ENCODE results near the gene POLR2L.

The POLR2L gene

DNA sequence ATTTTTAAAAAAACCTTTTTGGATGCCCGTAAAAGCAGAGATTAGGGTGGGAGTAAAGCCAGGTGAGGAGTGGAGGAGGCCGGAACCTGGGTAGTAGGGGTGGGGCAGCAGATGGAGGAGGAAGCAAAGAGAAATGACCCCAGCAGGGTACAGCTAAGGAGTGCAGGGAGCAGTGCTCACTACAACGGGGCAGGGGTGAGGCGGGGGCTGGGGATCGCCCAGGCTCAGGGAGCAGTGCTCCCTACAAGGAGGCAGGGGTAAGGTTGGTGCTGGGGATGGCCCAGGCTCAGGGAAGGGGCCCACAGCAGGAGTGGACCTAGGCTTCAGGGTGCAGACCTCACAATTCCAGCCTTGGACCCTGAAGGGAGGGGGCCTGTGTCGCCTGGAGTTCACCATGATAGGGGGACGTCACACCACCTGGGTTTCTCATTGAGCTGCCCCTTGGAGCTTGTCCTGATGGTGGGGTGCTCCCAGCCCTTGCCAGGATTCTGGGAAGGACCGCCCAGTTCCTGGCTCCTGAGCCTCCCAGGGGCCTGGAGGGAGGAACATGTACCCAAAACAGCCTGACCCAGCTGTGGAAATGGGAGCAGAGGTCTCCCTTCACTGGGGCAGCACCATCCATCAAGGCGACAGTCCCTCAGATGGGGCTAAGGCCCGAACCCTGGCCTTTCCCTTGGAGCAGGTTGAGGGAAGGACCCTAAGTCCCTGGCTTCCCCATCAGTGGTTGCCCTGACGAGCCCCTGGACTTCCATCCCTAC, 26.5 kb downstream of the POLR2L start:
- Histone ChIP-seq H3K36me3 (peaks cover 56% of the 10 kb centered on the region), H4K20me1 (peaks cover 51% of the 10 kb centered on the region), H3K4me1 (peaks cover 43% of the 10 kb centered on the region), H3K9ac (no peak overlapping the region), H3K9me3 (no peaks in the 10 kb centered on the region), H3K4me2 (no peak overlapping the region), H3K27ac (no peak overlapping the region), H3K4me3 (no peak overlapping the region), H3K27me3 (no peaks in the 10 kb centered on the region)
- TF ChIP-seq Cebpa-rat (IDR thresholded peaks at IDR 0.05): no peak

DNA sequence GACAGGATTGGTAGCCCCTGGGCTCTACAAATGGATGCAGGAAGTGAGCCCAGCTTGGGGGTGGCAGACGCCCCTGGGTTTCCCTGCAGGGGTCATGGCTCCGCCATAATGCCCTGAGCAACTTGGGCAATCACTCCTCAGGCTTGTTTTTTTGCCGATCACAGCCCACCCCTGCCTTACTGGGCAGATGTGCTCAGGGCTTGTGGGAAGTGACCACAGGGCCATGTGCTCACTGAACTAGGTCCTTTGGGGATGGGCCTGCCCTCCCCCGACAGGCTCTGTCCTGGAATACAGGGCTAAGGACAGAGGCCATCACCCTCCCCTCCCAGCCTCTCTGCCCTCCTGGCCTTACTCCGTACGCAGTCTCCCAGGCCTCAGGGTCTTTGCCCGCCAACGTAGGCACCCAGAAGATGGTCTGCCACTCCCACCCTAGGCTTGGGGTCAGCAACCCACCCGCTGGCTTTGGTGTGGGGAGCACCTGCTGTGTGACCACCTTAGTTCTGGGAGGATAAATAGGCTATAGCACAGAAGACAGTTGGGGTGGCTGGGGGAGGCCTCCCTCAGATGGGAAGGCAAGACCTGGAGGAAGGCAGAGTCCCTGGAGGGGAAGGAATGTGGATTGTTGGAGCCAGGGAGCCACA, 28.8 kb downstream of the POLR2L start:
- H3K9ac ChIP-seq: 0 out of 2 replicates have a peak overlapping the region, but pooled peaks have one; percentile 22
- peaks cover 51% of the 10 kb centered on the region for H4K20me1 ChIP-seq
- no peak for TF ChIP-seq Cebpa-rat (IDR thresholded peaks at IDR 0.05)
- peaks cover 57% of the 10 kb centered on the region for H3K36me3 ChIP-seq
- H3K27me3 ChIP-seq: no peaks in the 10 kb centered on the region
- peaks cover 36% of the 10 kb centered on the region for H3K4me1 ChIP-seq
- no peak overlapping the region for H3K4me2 ChIP-seq
- H3K27ac ChIP-seq: no peak overlapping the region
- no peaks in the 10 kb centered on the region for H3K9me3 ChIP-seq
- H3K4me3 ChIP-seq: no peak overlapping the region

DNA sequence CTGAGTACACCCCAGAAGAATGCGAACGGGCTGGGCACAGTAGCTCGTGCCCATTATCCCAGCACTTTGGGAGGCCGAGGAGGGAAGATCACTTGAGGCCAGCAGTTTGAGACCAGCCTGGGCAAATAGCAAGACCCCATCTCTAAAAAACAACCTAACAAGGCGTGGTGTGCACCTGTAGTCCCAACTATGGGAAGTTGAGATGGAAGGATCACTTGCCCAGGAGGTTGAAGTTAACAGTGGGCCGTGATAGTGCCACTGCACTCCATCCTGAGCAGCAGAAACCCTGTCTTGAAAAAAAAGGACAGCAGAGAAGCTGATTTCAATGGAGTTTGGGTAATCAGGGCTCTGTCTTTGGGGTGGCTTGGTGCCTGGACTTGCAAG, 29.3 kb downstream of the POLR2L start:
- H3K27ac ChIP-seq: no peak overlapping the region
- no peak for TF ChIP-seq Cebpa-rat (IDR thresholded peaks at IDR 0.05)
- no peaks in the 10 kb centered on the region for H3K9me3 ChIP-seq
- peaks cover 57% of the 10 kb centered on the region for H3K36me3 ChIP-seq
- H3K27me3 ChIP-seq: no peaks in the 10 kb centered on the region
- no peak overlapping the region for H3K4me3 ChIP-seq
- peaks cover 40% of the 10 kb centered on the region for H3K4me1 ChIP-seq
- H4K20me1 ChIP-seq: peaks cover 51% of the 10 kb centered on the region
- no peak overlapping the region for H3K4me2 ChIP-seq
- H3K9ac ChIP-seq: 0 out of 2 replicates have a peak overlapping the region, but pooled peaks have one; percentile 100

DNA sequence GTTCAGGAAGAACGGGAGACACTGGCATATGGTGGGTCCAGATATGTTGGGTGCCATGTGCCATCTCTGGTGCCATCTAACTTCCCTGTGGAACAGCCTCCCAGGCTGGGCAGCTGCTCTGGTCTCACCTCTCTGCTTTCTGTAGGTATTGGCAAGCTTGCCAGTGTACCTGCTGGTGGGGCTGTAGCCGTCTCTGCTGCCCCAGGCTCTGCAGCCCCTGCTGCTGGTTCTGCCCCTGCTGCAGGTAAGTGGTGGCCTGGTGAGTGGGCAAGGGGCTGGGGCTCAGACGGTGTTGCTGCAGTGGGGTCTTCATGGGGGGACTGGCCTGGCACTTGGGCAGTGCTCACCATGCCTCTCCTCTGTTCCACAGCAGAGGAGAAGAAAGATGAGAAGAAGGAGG, 29.9 kb downstream of the POLR2L start:
- peaks cover 44% of the 10 kb centered on the region for H3K4me1 ChIP-seq
- peak overlapping the region; percentile 100; the same call in 1 of the 2 replicates for H3K9ac ChIP-seq
- no peak overlapping the region for H3K4me3 ChIP-seq
- H3K9me3 ChIP-seq: no peaks in the 10 kb centered on the region
- no peaks in the 10 kb centered on the region for H3K27me3 ChIP-seq
- peaks cover 57% of the 10 kb centered on the region for H3K36me3 ChIP-seq
- TF ChIP-seq Cebpa-rat (IDR thresholded peaks at IDR 0.05): no peak
- peaks cover 51% of the 10 kb centered on the region for H4K20me1 ChIP-seq
- peak overlapping the region; percentile 96 for H3K4me2 ChIP-seq
- no peak overlapping the region; the same call in 1 of the 2 replicates for H3K27ac ChIP-seq

DNA sequence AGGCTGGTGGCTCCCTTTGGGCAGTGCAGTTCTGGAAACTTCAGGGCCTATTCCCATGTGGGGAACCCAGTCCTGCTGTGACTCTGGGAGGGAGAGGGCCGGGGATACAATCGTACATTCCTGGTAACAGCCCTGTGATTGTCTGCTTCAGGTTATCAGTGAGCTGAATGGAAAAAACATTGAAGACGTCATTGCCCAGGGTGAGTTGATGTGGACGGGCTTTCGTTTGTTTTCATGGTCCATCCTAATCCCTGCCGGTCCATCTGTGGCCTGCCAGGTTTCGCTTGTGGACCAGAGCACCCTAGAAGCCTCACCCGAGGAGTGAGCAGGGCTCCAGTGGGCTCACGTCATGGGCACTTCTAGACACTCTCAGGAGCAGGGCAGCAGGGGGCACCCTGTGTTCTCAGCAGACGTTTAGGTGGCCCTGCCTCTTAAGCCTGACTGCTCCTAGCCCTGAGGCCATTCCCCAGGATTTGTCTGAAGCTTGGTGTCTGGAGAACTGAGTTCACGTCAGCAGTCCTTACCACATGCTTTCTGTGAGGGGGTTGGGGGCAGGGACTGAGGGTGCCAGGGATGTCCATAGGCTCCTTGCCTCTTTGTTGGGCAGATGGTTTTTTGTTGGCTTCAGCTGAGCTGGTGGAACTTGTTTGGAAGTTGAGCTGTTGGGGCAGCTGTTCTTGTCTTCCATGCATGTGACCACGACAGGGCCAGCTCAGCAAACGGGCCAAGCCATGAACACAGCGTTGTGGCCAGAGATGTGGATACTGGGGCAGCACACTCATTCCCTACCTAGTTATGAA, 30.7 kb downstream of the POLR2L start:
- peaks cover 44% of the 10 kb centered on the region for H3K4me1 ChIP-seq
- H3K36me3 ChIP-seq: peaks cover 57% of the 10 kb centered on the region
- peak overlapping the region; percentile 100 for H3K9ac ChIP-seq
- H3K27ac ChIP-seq: peak overlapping the region; percentile 100
- peaks cover 51% of the 10 kb centered on the region for H4K20me1 ChIP-seq
- no peaks in the 10 kb centered on the region for H3K9me3 ChIP-seq
- peak overlapping the region; percentile 96 for H3K4me2 ChIP-seq
- no peak for TF ChIP-seq Cebpa-rat (IDR thresholded peaks at IDR 0.05)
- H3K4me3 ChIP-seq: peak overlapping the region; percentile 100
- no peaks in the 10 kb centered on the region for H3K27me3 ChIP-seq

DNA sequence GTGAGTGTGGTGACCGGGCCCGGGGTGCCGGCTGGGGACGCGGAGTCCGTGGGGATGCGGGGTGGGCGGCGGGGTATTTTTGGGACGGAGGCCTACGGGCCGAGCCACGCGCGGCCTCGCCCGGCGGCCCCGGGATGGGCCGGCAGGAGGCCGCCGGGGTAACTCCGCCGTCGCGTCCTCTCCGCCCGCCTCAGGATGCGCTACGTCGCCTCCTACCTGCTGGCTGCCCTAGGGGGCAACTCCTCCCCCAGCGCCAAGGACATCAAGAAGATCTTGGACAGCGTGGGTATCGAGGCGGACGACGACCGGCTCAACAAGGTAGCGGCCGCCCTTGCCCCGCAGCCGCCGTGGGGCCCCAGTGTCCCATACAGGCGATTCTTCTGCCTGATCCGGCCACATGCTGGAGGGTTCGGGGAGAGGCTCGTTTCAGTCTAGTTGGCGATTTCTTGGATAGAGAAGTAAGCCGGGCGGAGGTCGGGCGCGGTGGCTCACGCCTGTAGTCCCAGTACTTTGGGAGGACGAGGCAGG, 32.2 kb downstream of the POLR2L start:
- peak overlapping the region; percentile 100 for H3K9ac ChIP-seq
- peaks cover 44% of the 10 kb centered on the region for H3K36me3 ChIP-seq
- peak overlapping the region; percentile 96 for H3K4me2 ChIP-seq
- peaks cover 56% of the 10 kb centered on the region for H3K4me1 ChIP-seq
- peak overlapping the region; percentile 100 for H3K4me3 ChIP-seq
- H3K27ac ChIP-seq: peak overlapping the region; percentile 100
- peaks cover 44% of the 10 kb centered on the region for H4K20me1 ChIP-seq
- H3K27me3 ChIP-seq: no peaks in the 10 kb centered on the region
- H3K9me3 ChIP-seq: no peaks in the 10 kb centered on the region
- TF ChIP-seq Cebpa-rat (IDR thresholded peaks at IDR 0.05): no peak

DNA sequence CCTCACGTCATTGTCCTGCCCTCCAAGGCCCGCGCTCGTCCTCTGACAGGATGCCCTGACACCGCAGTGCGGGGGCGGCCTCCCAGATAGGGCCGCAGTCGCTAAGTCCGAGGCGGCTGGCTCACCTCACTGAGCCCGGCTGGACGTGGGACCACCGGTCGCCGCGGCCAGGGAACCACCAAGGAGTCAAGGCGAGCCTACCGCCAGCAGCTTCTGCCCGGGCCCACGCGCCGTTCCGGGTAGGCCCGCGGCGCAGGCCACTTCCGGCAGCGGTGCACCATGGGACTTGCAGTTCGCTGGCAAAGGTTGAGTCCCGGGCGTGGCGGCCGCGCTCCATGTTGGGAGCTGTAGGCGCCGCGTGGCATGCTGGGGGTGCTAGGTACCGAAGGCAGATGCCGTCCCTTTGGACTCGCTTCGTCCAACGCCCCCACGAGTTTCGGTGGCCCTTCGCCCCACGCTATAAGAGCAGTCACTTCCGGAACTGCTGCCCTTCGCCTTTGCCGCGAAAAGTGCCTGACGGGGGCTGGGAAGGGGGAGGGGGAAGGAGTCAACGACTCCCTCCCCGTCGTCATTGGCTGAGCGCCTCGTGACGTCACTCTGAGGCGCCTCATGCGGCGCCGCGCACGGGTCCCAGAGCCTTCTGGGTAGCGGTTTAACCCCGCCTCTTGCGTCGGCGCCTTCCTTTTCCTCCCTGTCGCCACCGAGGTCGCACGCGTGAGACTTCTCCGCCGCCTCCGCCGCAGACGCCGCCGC, 32.9 kb downstream of the POLR2L start, which contains the start of gene RPLP2:
TSS of gene RPLP2 (plus strand) at position 681 of the 753 bp plus-strand sequence. CDS start 268 bp downstream, outside the sequence.
- no peak for TF ChIP-seq Cebpa-rat (IDR thresholded peaks at IDR 0.05)
- Histone ChIP-seq H3K9ac (peak within 1 kb of the TSS; percentile 100), H3K27ac (peak within 1 kb of the TSS; percentile 100), H4K20me1 (peaks cover 48% of the 10 kb centered on the region), H3K27me3 (no peaks in the 10 kb centered on the region), H3K4me3 (peak within 1 kb of the TSS; percentile 100), H3K36me3 (peaks cover 37% of the 10 kb centered on the region), H3K9me3 (no peaks in the 10 kb centered on the region), H3K4me2 (peak within 1 kb of the TSS; percentile 96), H3K4me1 (peaks cover 60% of the 10 kb centered on the region)

DNA sequence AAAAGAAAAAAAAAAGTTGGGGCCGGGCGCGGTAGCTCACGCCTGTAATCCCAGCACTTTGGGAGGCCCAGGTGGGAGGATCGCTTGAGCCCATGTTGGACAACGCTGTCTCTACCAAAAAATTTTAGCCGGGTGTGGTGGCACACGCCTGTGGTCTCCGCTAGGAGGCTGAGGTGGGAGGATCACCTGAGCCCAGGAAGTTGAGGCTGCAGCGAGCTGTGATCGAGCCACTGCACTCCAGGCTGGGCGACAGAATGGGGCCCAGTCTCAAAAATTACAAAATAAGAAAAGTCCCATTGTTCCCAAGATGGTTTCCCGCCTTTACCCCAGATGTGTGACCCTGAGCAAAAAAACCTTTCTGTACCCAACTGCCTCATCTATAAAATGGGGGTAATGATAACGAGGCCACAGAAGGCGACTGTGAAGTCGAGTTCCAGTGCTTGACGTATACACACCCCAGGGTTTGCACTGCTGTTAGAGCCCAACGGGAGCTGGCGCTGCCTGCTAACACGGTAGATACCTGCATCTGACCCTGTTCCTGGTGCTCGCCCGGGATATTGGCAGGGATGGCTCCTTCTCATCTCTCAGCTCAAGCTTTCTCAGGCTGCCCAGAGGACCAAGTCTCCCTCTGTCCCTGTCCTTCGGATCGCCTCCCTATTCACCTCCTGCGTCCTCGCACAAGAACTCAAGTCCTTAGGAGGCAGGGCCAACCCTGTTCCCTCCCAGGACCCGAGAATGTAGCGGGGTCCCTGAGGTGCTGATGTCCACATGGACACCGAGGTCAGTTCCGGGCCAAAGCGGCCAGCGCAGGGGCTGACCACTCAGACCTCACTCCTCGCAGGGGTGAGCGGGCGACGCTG, 33.7 kb downstream of the POLR2L start:
- Histone ChIP-seq H3K27ac (peak overlapping the region; percentile 100), H4K20me1 (peaks cover 51% of the 10 kb centered on the region), H3K4me2 (peak overlapping the region; percentile 85), H3K27me3 (no peaks in the 10 kb centered on the region), H3K36me3 (peaks cover 29% of the 10 kb centered on the region), H3K9ac (peak overlapping the region; percentile 100), H3K4me3 (peak overlapping the region; percentile 100), H3K4me1 (peaks cover 66% of the 10 kb centered on the region), H3K9me3 (no peaks in the 10 kb centered on the region)
- no peak for TF ChIP-seq Cebpa-rat (IDR thresholded peaks at IDR 0.05)

Measured in BLaER1 (cell line).